Measurements from ENCODE around the gene ZBTB7B.
"Not testable (repeated sequence)": the region's sequence is repeated elsewhere in the genome, so short reads cannot be mapped to it uniquely, and the experiment has no call there.

Gene ZBTB7B

GRCh38 chr1:154966111-154966510, 36.5 kb upstream of the ZBTB7B start:
- intact Hi-C loops (cut with DNase I), result loop anchor here (5.0 kb wide), 1 partner anchor 36 kb away; the partner anchor contains the start of gene ZBTB7B
- DNase-seq, result no peak

GRCh38 chr1:154967331-154967950, 35.2 kb upstream of the ZBTB7B start:
- DNase-seq, result no peak
- intact Hi-C loops (cut with DNase I), result loop anchor here (5.0 kb wide), 1 partner anchor 35 kb away; the partner anchor contains the start of gene ZBTB7B

GRCh38 chr1:154968731-154969130, 33.9 kb upstream of the ZBTB7B start:
- intact Hi-C loops (cut with DNase I), result loop anchor here (5.0 kb wide), 1 partner anchor 34 kb away; the partner anchor contains the start of gene ZBTB7B
- DNase-seq, result no peak

- intact Hi-C loops (cut with DNase I), result loop anchor here (5.0 kb wide), 1 partner anchor 33 kb away; the partner anchor contains the start of gene ZBTB7B
These were observed 33.4 kb upstream of the ZBTB7B start for GRCh38 chr1:154969246-154969645.

GRCh38 chr1:154969860-154970452, 32.6 kb upstream of the ZBTB7B start:
- peak in 1 of 42 donors; percentile 23 for DNase-seq
- intact Hi-C loops (cut with DNase I), result loop anchor here (5.0 kb wide), 1 partner anchor 32 kb away; the partner anchor contains the start of gene ZBTB7B

More at GRCh38 chr1:154969246-154969645, 33.4 kb upstream of the ZBTB7B start:
- DNase-seq, result no peak

- intact Hi-C loops (cut with DNase I), result no loop called here
- peak; percentile 59 to 95 (median 86) for DNase-seq
These were observed 31.8 kb upstream of the ZBTB7B start, which contains the start of gene SHC1 for GRCh38 chr1:154970631-154971340. Gene SHC1, minus strand, starts transcription at chr1:154970747. Its CDS starts 221 bp downstream, at chr1:154970526.

- no peak for DNase-seq
- intact Hi-C loops (cut with DNase I), result no loop called here
These were observed 31.1 kb upstream of the ZBTB7B start for GRCh38 chr1:154971341-154971998.

GRCh38 chr1:154972213-154972516, 30.4 kb upstream of the ZBTB7B start:
- DNase-seq, result no peak
- intact Hi-C loops (cut with DNase I), result no loop called here

- DNase-seq, result peak in 14 of 42 donors; percentile 15 to 76 (median 50)
- intact Hi-C loops (cut with DNase I), result no loop called here
These were observed 29.9 kb upstream of the ZBTB7B start for GRCh38 chr1:154972517-154973343.

- intact Hi-C loops (cut with DNase I), result no loop called here
These were observed 29.1 kb upstream of the ZBTB7B start for GRCh38 chr1:154973344-154974101.

GRCh38 chr1:154974102-154974807, 28.3 kb upstream of the ZBTB7B start, which contains the start of gene CKS1B:
Gene CKS1B, plus strand, starts transcription at chr1:154974681. Its CDS starts 65 bp downstream, at chr1:154974746.
- peak; percentile 93 to 99 (median 98) for DNase-seq
- intact Hi-C loops (cut with DNase I), result no loop called here

More at GRCh38 chr1:154973344-154974101, 29.1 kb upstream of the ZBTB7B start:
- peak; percentile 73 to 93 (median 87) for DNase-seq

- intact Hi-C loops (cut with DNase I), result no loop called here
- DNase-seq, result peak; percentile 68 to 94 (median 88)
These were observed 27.7 kb upstream of the ZBTB7B start for GRCh38 chr1:154974808-154975408.

GRCh38 chr1:154975409-154976059, 27.1 kb upstream of the ZBTB7B start:
- peak in 24 of 42 donors; percentile 14 to 64 (median 37) for DNase-seq
- intact Hi-C loops (cut with DNase I), result no loop called here

- intact Hi-C loops (cut with DNase I); DNase-seq: not testable (repeated sequence)
These were observed 24.8 kb upstream of the ZBTB7B start for GRCh38 chr1:154977762-154978161.

- intact Hi-C loops (cut with DNase I), result no loop called here
- DNase-seq, result no peak
These were observed 24.2 kb upstream of the ZBTB7B start for GRCh38 chr1:154978360-154978759.

- intact Hi-C loops (cut with DNase I), result loop anchor here (2.0 kb wide), 1 partner anchor 18 kb away; no protein-coding TSS in a partner anchor
- no peak for DNase-seq
These were observed 20.3 kb upstream of the ZBTB7B start for GRCh38 chr1:154982341-154982740.

Measured in head of caudate nucleus (tissue), 42 donors.